G401.6 (cell line): ENCODE measurements around the gene HERPUD1.
"Not testable (repeated sequence)": the region's sequence is repeated elsewhere in the genome, so short reads cannot be mapped to it uniquely, and the experiment has no call there.

Source experiments
- FAIRE-seq: peaks from 2 replicates; lab custom pipeline; 2012; peaks lifted over from hg19 to GRCh38; lab: Jason Lieb, UNC

HERPUD1 gene

DNA sequence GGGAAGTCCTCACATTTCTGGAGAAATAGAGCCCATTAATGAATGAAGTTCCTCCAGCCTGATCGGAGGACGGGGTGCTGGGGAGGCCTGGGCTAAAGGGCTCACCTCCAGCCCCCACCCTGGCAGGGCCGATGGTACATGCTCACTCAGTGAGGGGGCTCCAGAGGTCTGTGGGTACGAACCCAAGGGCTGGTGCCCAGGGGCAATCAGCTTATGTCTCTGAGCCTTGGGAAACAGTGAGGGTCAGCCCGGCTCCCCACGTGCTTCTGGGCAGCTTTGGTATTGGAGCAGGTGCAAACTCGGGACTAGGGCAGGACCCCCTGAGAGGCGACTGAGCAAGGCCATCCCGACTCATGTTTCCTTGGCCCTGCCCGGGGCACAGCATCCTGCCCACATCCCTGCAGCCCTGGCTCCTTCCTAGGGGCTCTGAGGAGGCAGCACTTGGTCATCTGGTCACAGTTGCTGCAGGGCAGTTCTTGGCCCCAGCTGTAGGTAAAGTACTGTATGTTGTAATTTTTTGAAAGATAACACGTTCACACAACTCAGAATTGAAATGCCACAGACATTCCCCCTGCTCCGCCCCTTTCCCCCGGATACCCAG, 28.8 kb downstream of the HERPUD1 start:
- no peak for FAIRE-seq

DNA sequence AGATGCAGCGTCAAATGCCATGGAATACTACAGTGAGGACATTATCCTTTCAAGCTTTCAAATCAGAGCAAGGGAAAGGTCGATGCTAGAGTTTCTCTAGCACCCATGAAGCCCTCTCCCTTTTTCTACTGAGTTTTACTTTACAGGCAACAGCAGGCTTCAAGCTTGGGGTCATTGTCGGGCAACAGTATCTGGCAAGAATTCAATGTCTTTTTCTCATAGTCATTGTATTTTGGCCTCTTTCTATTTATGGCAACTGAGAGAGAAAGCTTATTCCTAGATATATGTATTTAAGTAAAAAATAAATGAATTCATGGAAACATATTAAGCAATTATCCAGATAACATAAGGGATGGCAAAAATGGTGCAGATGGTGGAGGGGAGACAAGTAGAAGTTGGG, 29.4 kb downstream of the HERPUD1 start:
- no peak for FAIRE-seq

DNA sequence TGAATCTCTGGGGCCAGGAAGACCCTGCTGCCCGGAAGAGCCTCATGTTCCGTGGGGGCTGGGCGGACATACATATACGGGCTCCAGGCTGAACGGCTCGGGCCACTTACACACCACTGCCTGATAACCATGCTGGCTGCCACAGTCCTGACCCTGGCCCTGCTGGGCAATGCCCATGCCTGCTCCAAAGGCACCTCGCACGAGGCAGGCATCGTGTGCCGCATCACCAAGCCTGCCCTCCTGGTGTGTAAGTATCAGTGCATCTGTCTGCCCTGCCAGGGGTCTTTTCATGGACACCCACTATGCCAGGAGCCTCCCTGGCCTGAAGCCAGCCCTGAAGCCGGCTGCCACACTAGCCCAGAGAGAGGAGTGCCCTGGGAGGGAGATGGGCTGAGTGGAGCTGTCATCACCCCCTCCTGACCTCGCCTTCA, 29.9 kb downstream of the HERPUD1 start, which contains the start of gene CETP:
Gene CETP (plus strand): TSS at position 100 of the 431 bp plus-strand sequence. CDS start 30 bp downstream, at position 130.
- FAIRE-seq = no peak

DNA sequence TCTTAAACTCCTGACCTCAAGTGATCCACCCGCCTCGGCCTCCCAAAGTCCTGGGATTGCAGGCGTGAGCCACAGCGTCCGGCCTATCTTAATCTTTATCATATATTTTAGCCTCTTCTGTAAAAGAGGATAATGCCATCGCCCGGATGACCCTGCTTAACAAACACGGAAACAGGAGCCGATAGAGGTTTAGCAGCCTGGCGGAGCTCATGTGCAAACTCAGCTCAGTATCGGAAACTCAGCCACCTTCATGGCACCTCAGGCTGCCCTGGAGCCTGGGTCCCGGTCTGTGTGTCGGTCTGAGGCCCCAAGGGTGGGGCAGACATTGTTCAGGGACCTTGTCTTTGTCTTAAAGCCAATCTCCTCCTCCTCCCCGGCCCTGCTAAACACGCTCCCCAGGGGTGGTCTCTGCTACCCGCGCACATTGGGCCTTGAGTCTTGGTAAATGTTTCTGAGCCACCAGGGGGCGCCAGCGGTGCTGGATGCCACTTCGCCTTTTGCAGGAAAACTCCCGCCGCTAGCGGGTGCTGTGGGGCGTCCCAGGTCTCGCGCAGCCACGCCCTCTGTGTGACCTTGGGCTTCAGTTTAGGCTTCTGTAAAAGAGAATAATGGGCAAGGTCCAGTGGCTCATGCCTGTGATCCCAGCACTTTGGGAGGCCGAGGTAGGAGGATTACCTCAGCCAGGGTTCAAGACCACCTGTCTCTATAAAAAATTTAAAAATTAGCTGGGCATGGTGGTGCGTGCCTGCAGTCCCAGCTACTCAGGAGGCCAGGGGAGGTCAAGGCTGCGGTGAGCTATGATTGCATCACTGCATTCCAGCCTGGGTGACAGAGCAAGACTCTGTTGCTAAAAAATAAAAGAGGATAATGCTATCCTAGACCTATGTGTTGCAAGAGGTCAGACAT, 32.6 kb downstream of the HERPUD1 start:
- no peak for FAIRE-seq

DNA sequence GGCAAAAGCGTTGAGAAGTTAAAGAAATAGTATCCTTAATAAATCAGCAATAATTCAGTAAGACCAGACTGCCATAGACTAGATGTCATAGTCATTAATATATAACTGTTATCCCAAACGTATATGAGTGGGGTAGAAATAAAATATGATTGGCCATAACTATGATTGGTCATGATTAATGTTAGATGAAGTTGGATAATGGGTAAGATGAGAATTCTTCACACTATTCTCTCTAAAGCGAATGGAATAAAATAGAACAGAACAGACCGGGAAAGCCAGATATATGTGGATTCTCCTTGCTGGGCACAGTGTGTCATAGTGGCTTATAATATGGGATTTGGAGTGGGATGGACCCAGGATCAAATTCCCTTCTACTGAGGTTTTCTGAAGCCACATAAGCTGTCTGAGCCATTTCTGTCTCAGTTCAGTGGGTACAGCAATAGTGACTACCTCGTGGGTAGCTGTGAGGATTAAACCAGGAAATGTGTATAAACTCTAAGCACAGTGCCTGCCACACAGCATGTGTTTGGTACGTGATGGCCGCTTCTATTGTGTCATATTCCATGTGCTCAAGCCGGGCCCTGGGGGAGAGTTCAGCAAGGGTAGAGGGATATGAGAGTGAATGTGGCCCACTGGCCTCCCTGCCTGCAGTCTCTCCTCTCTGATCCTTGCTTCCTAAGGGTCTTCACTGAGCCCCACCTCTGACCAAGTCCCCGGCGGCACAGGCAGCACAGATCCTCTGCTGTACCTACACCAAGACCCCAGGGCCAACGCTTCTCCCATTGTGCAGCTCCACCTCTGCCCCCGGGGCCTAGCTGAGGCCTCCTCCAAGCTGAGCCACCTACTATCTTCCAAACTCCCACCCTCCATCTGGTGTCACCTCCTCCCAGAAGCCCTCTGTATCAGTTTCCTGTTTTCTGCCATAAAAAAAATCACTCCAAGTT, 33.5 kb downstream of the HERPUD1 start:
- FAIRE-seq = no peak

DNA sequence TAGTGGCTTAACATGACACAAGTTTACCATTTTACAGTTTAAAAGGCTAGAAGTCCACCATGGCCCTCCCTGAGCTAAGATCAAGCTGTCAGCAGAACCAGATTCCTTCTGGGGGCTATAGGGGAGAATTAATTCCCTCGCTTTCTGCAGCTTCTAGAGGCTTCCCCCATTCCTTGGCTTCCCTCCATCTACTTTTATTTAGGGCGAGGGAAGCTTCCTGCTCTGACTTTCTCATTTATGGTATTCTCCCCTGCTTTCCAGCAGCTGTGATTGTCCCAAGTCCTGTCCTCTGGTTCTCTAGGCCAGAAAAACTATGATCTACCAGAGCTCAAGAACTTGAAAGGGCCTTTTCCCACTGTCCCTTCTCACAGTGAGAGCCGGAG, 34.1 kb downstream of the HERPUD1 start:
- FAIRE-seq = no peak

DNA sequence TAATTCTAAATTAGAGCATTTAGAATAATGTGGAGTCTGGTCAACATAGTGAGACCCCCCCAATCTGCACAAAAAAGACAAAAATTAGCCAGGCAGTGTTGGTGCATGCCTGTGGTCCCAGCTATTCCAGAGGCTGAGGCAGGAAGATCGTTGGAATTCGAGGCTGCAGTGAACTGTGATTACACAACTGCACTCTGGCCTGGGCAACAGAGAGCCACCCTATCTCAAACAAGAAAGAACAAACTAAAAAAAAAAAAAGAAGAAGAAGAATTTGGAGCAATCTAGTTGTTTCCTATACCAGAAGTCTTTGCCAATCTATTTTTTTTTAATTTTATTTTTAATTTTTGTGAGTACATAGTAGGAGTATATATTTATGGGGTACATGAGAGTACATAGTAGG, 35.8 kb downstream of the HERPUD1 start:
- FAIRE-seq = no peak

DNA sequence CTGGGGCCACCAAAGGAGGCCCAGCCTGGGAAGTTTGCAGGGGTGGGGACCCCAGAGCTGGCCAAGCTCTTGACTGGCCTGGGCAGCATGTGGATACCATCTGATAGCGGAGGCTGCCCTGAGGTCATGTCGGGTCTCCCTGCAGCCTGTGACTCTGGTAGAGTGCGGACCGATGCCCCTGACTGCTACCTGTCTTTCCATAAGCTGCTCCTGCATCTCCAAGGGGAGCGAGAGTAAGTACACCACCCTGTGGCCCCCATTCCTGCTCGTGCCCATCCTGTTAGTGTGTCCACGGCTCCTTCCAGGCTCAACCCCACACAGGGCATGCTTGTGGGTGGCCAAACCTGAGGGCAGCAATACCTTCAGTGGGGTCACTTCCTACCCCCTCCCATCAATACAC, 37.8 kb downstream of the HERPUD1 start:
- no peak for FAIRE-seq

DNA sequence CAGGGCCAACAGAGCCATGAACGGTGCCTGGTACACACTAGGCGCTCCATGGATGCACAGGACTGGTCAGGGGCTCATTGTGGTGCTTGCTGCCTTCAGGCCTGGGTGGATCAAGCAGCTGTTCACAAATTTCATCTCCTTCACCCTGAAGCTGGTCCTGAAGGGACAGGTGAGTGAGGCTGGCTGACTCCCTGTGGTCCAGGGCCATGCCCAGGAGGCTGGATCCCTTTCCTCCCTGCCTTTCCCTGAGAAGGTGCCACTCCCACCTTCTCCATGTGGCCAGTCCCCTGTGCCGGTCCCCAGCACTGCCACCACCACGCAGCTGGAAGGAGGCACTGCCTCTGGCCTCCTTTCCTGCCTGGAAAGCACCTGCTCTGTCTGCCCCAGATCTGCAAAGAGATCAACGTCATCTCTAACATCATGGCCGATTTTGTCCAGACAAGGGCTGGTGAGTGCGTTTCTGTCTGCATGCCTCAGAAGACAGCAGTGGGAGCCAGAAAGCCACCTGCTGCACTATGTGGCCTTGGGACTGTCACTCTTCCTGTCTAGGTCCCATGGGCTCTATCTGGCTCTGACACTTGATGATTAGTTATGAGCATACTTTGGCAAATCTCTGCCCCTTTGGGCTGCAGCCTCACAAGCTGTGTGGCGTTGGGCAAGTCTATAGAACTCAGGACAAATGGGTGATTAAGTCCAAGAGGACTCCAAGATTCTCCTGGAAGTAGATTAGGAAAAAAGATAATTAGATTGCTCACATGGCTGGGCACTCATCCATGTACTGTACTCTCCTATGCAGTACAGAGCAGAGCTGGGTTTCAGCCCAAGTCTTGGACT, 39.2 kb downstream of the HERPUD1 start:
- no peak for FAIRE-seq

DNA sequence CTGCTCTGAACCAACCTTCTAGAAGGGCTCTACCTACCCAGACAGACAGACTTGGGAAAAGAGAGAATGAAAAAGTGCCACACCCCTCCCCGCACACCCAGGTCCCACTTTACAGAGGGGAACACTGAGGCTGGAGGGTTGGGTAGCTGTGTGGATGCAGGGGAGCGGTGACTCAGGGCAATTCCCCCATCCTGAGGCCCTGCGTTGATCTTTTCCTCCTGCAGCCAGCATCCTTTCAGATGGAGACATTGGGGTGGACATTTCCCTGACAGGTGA, 39.8 kb downstream of the HERPUD1 start:
- no peak for FAIRE-seq

DNA sequence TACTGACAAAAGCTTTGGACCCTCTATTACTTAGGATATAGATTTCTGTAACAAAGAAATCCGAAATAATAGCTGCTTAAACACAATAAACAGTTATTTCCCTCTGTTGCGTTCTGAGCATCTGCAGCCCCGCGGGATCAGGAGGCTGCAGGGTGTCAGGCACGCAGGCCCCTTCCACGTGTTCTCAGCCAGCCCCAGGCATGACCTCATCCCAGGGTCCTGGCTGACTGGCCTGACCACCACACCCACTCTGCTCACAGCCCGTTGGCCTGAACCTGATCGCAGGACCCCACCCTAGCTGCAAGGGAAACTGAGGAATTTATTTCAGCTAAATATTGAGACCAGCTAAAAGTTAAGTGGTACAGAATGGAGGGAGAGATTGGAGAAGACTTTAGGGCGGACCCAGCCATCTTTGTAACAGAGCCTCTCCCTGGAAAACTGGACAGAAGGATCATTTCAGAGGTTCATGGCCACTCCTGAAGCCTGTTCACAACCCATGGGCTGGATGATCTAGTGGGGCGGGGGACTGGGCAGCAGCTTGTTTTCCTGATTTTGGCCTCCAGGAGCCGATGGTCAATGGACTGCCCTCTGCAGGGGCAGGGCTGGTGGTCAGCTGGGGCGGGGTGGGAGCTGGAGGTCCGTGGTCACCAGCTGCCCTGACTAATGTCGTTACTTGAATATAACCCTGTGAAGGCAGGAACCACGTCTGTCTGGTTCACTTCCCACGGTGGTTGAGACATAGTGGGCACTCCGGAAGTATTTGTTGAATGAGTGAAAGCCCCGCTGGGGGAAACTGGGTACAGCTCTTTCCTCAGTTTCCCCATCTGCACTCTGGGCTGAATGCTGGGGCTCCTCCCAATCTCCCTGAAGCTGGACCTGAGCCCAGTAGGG, 40.7 kb downstream of the HERPUD1 start:
- no peak for FAIRE-seq

DNA sequence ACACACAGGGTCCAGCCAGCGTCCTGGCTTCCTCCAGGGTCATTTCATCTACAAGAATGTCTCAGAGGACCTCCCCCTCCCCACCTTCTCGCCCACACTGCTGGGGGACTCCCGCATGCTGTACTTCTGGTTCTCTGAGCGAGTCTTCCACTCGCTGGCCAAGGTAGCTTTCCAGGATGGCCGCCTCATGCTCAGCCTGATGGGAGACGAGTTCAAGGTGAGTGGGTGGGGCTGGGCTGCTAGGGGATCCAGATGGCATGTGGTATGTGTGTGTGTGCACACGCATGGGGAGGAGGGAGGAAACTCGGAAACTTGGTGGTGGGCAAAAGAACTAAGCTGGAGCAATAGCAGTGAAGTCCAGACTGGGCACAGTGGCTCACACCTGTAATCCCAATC, 41.4 kb downstream of the HERPUD1 start:
- no peak for FAIRE-seq

DNA sequence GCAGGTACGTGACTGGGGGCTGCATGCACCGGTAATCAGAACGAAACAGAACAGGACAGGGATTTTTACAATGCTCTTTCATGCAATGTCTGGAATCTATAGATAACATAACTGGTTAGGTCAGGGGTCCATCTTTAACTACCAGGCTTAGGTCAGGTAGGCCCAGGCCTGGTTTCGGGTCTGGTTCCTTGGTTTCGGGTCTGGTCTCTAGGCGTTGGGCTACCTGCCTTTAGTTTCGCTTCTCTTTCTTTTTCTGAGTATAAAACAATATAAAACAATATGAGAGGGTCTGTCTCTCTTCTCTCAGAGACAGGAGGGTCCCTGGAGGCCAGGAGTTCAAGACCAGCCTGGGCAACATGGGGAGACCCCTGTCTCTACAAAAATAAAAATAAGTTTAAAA, 42.0 kb downstream of the HERPUD1 start:
- FAIRE-seq = not testable (repeated sequence)

DNA sequence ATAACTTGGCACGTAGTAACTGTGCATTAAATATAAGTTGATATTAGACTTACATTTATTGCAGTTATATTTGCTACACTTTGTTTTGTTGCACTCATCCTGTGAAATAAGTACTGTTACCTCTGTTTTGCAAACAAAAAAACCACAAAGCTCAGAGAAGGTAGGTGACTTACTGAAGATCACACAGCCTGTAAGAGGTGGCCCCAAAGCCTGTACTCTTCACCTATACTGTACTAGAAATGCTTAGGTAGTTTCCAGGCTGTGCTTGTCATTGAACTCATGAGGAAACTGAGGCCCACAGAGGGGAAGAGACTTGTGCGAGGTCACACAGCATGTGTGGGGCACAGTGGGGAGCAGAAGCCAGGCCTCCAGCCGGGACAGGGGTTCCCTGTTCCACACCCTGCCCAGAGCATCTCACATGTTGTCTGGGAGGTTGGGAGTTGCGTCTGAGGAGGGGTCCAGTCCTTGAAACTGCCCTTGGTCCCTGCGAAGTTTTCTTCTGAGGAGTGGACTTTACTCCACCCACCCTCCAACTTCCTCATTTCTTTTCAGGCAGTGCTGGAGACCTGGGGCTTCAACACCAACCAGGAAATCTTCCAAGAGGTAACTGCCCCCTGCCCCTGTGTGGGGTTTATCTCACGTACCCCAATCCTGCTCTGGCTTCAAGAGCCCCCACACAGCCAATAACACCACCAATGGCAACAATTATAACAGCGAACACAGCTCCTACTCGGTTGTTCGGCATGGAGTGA, 42.8 kb downstream of the HERPUD1 start:
- no peak for FAIRE-seq

DNA sequence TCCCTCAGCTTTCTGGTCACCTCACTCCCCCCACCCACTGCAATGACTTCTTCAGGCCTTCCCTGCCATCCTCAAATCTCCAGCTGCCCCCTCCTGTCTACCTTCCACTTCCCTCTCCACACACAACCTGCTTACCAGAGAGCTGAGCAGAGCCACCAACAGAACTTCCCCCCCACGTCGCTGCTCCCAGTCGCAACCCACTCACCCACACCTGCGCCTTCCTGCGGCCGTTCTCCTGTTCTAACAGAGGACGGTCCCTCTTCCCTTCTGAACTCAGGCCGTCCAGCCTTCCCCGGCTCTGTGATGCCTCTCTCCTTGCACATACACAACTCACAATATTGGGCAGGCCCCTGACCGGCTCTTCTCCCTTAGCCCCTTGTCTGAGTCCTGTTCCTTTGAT, 43.8 kb downstream of the HERPUD1 start:
- no peak for FAIRE-seq

DNA sequence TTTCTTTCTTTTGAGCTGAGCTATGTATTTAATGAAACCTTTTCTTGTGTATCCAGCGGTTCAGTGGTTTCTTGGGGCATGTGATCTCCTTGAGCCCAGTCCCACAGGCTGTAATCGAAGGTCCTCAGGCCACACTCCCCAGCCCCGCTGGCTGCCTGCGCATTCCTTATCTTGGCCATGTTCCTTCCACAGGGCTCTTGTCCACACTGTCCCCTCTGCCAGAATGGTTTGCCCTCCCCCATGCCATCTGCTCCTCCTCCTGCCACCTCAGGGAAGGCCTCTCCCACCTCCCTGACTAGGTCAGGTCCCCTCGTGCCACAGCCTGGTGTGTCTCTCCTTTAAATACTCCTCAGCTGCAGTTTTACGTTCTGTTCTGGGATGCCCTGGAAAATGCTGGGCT, 45.3 kb downstream of the HERPUD1 start:
- FAIRE-seq = no peak

DNA sequence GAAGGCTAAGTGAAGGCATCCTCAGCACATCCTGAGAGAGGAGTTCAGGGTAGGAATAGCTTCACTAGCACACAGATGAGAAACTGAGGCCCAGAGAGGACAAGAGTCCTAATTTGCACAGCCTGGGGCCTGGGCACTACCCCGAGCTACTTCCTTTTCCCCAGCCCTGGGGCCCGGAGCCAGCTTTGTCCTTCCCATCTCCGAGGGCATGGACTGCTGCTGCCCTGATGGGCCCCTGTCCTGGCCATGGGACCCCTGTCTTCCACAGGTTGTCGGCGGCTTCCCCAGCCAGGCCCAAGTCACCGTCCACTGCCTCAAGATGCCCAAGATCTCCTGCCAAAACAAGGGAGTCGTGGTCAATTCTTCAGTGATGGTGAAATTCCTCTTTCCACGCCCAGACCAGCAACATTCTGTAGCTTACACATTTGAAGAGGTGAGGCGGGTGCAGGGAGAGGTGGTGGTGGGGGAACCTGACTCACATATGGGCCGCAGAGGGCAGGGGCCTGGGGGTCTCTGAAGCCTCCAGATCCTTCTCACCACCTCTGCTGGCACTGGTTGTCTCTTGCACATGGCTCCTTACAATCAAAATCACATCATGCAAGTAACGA, 46.0 kb downstream of the HERPUD1 start:
- no peak for FAIRE-seq

DNA sequence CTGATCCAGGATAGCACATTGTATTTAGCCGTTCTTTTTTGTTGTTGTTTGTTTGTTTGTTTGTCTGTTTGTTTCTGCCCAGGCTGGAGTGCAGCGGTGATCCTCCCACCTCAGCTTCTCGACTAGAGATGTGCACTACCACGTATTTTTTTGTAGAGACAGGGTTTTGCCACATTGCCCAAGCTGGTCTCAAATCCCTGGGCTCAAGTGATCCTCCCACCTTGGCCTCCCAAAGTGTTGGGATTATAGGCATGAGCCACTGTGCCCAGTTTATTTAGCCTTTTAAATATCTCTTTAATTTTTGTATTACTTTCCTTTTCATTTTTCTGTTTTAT, 48.2 kb downstream of the HERPUD1 start:
- no peak for FAIRE-seq

DNA sequence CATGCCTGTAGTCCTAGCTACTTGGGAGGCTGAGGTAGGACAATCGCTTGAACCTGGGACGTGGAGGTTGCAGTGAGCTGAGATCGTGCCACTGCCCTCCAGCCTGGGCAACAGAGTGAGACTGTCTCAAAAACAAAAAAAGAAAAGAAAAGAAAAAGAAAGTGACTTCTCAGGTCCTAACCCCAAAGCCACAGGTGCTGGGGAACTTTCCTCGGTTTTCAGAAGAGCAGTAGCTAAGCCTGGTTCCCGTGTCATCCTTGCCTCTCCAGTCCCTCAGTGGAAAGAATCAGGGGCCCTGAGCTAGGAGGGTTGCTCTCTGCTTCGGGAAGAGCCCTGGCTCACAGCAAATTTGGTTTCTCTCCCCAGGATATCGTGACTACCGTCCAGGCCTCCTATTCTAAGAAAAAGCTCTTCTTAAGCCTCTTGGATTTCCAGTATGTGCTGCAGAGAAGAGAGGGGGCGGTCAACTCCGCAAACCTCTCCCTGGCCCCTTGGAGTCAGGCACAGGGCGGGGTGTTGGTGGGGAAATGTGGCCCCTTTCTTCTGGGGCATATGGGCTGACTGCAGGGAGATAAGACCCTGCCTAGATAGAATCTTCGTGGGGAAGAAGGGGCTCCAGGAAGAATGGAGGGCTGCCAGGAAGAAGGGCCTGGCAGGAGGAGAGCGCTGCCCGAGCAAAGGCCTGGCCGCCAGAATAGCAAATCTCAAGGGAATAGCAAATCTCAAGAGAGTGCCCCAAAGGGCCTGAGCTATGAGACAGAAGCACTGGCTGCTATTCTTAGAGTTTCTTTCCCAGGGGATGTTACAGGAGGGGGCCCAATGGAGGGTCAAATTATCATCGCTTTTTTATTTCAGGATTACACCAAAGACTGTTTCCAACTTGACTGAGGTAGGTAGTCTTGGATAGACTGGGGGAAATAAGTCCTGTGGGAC, 49.1 kb downstream of the HERPUD1 start:
- FAIRE-seq = no peak
